HepG2 (cell line): ENCODE data around the gene LSM10. TPM values are rescaled to one million over a fixed set of nuclear protein-coding genes. Genes with fewer than 3 reads are reported as not detected.
A peak's percentile ranks its signal among the peaks of the same experiment; 100 is the strongest.

Source experiments
- ATRX ChIP-seq: sonication (generic); formaldehyde crosslinking; IDR thresholded peaks from 2 replicates; pipeline ENCODE4 v1.4.0; 2020; ENCODE audit warnings: missing genetic modification reagents, borderline replicate concordance
- ELF4 ChIP-seq: sonication (generic); formaldehyde crosslinking; IDR thresholded peaks from 2 replicates; pipeline ENCODE4 v1.5.0; 2020; ENCODE audit warnings: missing genetic modification reagents, mild to moderate bottlenecking, moderate library complexity, borderline replicate concordance
- FUBP1 ChIP-seq: sonication (generic); formaldehyde crosslinking; IDR thresholded peaks from 2 replicates; pipeline ENCODE4 v1.5.1; 2020; ENCODE audit warnings: missing genetic modification reagents, mild to moderate bottlenecking, borderline replicate concordance
- PPARG ChIP-seq: conservative IDR thresholded peaks from 2 replicates; pipeline ENCODE4 v1.6.1; 2016; ENCODE audit warnings: missing biosample characterization, missing genetic modification reagents
- RBAK ChIP-seq: sonication (generic); formaldehyde crosslinking; IDR thresholded peaks from 2 replicates; pipeline ENCODE4 v1.5.1; 2020; ENCODE audit warnings: mild to moderate bottlenecking, missing genetic modification reagents
- RBM39 ChIP-seq: fragments of 200-400 bp; formaldehyde crosslinking; IDR thresholded peaks from one replicate; pipeline ENCODE4 v1.6.1; 2018; ENCODE audit warnings: antibody characterized with exemption, mild to moderate bottlenecking, low read depth, low read length; ENCODE audit not compliant: poor library complexity, severe bottlenecking
- SAFB2 ChIP-seq: sonication (generic); formaldehyde crosslinking; IDR thresholded peaks from 2 replicates; pipeline ENCODE4 v1.5.1; 2020; ENCODE audit warnings: missing genetic modification reagents, low read depth, mild to moderate bottlenecking, borderline replicate concordance
- polyA plus RNA-seq, 8 experiments: library from polyadenylated mRNA; depleted of rRNA in 3 of 8; stranded (reverse) in 7 of 8; unstranded in 1 of 8; fragments of >200 nt; fragmentation: Illumina TruSeq in 4 of 8; extraction: Trizol in 4 of 8; gene quantifications; 2 replicates each; pipeline versions ENCODE4 v1.2.1 to v1.2.3, GENCODE V29; 2011 to 2016; ENCODE audit warnings: low read depth in 4 of 8, missing spikeins in 1 of 8, mixed read lengths in 1 of 8; ENCODE audit not compliant: insufficient read depth in 1 of 8
- total RNA-seq, 5 experiments: library from RNA; depleted of rRNA; stranded (reverse); fragments of >200 nt; fragmentation: Illumina TruSeq; extraction: Trizol; gene quantifications; 2 replicates each; pipeline ENCODE4 v1.2.3, GENCODE V29; 2016; ENCODE audit warnings: low read depth in 1 of 5
- TF ChIP-seq, protein P1 (sequence below): sonication (generic); formaldehyde crosslinking; IDR thresholded peaks from 2 replicates; pipeline ENCODE4 v1.5.1; 2020; ENCODE audit warnings: mild to moderate bottlenecking, missing genetic modification reagents, moderate library complexity
- TF ChIP-seq, protein P2 (sequence below): sonication (generic); formaldehyde crosslinking; IDR thresholded peaks from 2 replicates; pipeline ENCODE4; 2020; ENCODE audit warnings: missing genetic modification reagents, mild to moderate bottlenecking, borderline replicate concordance
- TF ChIP-seq, protein P3 (sequence below): sonication (generic); formaldehyde crosslinking; IDR thresholded peaks from 2 replicates; pipeline ENCODE4 v1.4.0; 2020; ENCODE audit warnings: mild to moderate bottlenecking, missing genetic modification reagents

Gene LSM10
- total and polyA plus RNA-seq, 2 of the 13 experiments (the other 11 are each of a cell fraction or from before 2014, with no cell fraction given), result 14.0 to 52.0 TPM

DNA sequence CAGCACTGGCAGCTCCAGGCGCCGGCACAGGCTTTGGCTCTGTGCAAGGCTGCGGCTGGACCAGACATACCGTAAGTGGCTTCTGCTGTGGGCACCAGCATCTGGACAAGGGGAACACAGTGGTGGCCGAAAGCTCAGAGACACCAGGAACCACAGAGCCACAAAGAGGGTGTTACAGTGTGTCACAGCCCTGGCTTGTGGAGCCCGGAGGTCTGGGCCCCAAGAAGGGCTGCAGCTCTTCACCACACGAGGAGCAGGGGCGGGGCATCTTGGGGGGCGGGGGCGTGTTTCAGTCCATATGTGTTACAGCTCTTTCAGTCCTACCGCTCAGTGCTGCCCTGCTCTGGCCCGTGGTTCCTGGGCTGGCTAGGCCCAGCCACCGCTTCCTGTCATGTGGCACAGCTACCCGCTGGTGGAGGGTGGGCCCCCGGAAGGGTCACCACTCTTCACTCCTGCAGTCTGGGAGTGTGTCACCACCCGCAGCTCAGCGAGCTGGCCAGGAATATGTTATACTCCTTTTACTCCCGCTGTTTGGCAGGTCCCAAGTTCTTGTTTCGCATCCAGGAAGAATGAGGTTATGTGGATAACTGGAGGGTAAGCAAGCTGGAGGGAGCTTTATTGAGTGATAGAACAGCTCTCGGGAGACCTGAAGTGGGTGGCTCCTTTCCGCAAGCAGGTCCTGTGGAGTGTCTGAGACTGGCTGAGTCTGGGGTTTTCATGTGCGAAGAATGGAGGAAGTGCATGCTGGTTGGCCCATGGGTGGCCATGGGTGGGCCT, 3.3 kb upstream of the LSM10 start (continued):
- TF ChIP-seq ELF4, result peak; percentile 91; the same call in 1 of the 2 replicates
- TF ChIP-seq, protein P1, sequence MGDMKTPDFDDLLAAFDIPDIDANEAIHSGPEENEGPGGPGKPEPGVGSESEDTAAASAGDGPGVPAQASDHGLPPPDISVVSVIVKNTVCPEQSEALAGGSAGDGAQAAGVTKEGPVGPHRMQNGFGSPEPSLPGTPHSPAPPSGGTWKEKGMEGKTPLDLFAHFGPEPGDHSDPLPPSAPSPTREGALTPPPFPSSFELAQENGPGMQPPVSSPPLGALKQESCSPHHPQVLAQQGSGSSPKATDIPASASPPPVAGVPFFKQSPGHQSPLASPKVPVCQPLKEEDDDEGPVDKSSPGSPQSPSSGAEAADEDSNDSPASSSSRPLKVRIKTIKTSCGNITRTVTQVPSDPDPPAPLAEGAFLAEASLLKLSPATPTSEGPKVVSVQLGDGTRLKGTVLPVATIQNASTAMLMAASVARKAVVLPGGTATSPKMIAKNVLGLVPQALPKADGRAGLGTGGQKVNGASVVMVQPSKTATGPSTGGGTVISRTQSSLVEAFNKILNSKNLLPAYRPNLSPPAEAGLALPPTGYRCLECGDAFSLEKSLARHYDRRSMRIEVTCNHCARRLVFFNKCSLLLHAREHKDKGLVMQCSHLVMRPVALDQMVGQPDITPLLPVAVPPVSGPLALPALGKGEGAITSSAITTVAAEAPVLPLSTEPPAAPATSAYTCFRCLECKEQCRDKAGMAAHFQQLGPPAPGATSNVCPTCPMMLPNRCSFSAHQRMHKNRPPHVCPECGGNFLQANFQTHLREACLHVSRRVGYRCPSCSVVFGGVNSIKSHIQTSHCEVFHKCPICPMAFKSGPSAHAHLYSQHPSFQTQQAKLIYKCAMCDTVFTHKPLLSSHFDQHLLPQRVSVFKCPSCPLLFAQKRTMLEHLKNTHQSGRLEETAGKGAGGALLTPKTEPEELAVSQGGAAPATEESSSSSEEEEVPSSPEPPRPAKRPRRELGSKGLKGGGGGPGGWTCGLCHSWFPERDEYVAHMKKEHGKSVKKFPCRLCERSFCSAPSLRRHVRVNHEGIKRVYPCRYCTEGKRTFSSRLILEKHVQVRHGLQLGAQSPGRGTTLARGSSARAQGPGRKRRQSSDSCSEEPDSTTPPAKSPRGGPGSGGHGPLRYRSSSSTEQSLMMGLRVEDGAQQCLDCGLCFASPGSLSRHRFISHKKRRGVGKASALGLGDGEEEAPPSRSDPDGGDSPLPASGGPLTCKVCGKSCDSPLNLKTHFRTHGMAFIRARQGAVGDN (CRISPR knock-in tag), result peak; percentile 89
- no peak; the same call in 1 of the 2 replicates for TF ChIP-seq RBAK
- TF ChIP-seq FUBP1 (CRISPR knock-in tag), result peak; percentile 66; the same call in 1 of the 2 replicates
- TF ChIP-seq RBM39, result no peak
- TF ChIP-seq PPARG (CRISPR knock-in tag), result 0 out of 2 replicates have a peak, but pooled peaks have one; percentile 10
- TF ChIP-seq, protein P2, sequence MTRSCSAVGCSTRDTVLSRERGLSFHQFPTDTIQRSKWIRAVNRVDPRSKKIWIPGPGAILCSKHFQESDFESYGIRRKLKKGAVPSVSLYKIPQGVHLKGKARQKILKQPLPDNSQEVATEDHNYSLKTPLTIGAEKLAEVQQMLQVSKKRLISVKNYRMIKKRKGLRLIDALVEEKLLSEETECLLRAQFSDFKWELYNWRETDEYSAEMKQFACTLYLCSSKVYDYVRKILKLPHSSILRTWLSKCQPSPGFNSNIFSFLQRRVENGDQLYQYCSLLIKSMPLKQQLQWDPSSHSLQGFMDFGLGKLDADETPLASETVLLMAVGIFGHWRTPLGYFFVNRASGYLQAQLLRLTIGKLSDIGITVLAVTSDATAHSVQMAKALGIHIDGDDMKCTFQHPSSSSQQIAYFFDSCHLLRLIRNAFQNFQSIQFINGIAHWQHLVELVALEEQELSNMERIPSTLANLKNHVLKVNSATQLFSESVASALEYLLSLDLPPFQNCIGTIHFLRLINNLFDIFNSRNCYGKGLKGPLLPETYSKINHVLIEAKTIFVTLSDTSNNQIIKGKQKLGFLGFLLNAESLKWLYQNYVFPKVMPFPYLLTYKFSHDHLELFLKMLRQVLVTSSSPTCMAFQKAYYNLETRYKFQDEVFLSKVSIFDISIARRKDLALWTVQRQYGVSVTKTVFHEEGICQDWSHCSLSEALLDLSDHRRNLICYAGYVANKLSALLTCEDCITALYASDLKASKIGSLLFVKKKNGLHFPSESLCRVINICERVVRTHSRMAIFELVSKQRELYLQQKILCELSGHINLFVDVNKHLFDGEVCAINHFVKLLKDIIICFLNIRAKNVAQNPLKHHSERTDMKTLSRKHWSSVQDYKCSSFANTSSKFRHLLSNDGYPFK (CRISPR knock-in tag), result peak; percentile 86
- TF ChIP-seq, protein P3, sequence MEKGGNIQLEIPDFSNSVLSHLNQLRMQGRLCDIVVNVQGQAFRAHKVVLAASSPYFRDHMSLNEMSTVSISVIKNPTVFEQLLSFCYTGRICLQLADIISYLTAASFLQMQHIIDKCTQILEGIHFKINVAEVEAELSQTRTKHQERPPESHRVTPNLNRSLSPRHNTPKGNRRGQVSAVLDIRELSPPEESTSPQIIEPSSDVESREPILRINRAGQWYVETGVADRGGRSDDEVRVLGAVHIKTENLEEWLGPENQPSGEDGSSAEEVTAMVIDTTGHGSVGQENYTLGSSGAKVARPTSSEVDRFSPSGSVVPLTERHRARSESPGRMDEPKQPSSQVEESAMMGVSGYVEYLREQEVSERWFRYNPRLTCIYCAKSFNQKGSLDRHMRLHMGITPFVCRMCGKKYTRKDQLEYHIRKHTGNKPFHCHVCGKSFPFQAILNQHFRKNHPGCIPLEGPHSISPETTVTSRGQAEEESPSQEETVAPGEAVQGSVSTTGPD (CRISPR knock-in tag), result no peak
- TF ChIP-seq ATRX (CRISPR knock-in tag), result no peak
- TF ChIP-seq SAFB2 (CRISPR knock-in tag), result peak; percentile 61; the same call in 1 of the 2 replicates
